Tracheal epithelial cell (primary cell): Measurements from ENCODE around the gene ZIK1. TPM values are rescaled to one million over a fixed set of nuclear protein-coding genes. Genes with fewer than 3 reads are reported as not detected.

Experiments used
- total RNA-seq: library from RNA; depleted of rRNA; stranded (reverse); fragments of >200 nt; gene quantifications from 2 replicates; pipeline ENCODE4 v1.2.1, GENCODE V29; 2014

Gene ZIK1
- 3.9 and 5.3 TPM in 2 replicates for total RNA-seq

GRCh38 chr19:57583521-57584416 lies at the start of gene ZIK1:
TSS of gene ZIK1 (plus strand) at chr19:57584145. CDS start at chr19:57584357, 212 bp downstream.

DNA sequence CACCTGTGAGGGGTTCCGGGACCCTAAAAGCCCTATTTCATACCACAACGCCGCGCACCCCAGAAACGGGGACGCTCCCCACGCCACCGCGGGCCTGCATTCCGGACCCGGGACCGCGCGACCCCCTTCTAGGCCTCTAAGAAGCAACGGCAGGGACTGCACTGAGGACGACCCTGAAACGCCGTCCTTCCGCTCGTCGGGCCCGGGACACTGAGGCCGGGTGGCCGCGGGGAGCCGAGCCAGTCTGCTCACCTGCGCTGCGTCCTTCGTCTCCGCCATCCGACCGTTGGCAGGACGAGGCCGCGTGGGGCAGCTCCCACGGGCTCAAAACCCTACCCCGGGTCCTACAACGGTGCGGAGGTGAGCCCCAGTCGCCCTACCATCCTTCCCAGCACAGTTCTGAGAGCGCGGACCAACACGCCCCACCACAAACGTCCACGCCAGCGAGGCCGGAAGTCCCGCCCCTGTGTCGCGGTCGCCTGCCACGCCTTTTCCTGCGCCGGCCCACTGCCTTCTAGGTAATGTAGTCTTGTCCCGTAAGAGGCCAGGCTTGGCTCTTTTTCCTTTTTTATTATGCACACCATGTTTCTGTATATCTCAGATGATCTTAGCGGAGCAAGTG lies 24.4 kb upstream of the ZIK1 start, which contains the start of gene ZNF550:
TSS of gene ZNF550 (minus strand) at position 460 of the 622 bp plus-strand sequence. CDS start at position 279, 181 bp downstream.

DNA sequence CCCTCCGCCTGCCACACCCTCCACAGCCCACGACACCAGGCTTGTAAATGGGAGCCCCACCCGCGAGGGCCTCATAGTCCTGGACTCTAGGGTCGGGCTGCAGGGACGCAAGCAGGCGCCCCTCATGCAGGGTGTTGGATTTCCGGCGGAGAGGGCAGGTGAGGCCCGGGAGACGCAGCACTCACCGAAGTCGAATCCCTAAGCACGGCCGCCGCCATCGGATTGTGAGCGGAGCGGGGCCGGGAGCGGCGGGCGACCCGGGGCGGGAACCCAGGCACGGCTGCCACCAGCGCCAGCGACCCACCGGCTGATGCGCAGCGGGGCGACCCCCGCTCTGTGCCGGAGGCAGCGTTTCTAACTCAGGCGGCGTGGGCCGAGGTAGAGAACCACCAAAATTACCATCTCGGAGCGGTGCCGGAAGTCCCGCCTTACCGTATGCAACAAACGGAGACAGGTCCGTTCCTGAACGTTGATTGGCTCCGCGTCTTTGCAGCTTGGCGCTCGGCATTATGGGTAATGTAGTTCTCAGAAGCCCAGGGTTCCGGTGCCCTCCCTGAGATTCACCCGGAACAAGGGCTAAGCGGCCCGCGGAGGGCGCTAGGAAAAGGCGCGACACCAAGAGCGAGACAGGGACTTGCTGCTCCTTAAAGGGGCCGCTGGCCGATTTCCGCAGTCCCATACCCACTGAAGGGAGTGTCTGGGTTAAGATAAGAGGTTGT lies 5.3 kb upstream of the ZIK1 start, which contains the start of gene ZNF416:
TSS of gene ZNF416 (minus strand) at position 425 of the 719 bp plus-strand sequence. CDS start at position 218, 207 bp downstream.

GRCh38 chr19:57599761-57600383 lies 15.9 kb downstream of the ZIK1 start, which contains the start of gene ZNF530:
TSS of gene ZNF530 (plus strand) at chr19:57599885. CDS start at chr19:57604346, 4,461 bp downstream.

DNA sequence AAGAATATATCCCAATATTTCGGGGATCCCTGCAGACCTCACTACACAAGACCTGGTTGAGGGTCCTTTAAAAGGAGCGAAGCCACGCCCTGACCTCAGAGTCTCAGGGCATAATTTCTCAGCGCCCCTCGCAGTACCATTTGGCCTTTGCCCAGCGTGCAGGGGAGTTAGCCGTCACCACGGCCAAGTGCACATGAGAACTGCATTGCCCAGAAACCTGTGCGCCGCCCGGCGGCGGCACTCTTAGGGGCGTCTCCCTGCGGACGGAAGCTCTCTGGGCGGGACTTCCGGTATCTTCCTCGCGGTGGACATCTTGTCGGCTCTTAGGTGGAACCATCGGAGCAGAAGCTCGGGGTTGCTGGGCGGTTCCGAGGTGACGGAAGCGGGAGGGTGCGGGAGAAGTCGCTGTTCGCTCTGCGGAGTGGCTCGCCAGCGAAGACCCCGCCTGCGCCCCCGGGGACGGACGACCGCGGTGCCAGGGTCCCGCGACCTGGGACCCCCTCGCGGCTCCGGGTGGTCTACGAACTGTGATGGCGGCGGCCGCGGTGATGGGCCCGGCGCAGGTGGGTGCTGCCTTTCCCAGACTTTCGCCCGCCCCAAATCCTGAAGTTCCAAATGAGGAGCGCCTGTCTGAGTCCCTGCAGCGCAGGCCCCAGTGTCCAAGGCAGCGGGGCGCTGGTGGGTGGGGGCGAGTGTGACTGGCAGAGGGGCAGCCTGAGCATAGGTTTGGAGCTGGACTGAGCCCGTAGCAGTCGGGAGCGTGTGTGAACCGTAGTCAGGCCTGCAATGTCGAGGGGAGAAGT lies 30.2 kb downstream of the ZIK1 start, which contains the start of gene ZNF134:
TSS of gene ZNF134 (plus strand) at position 302 of the 803 bp plus-strand sequence. CDS start 5,227 bp downstream, outside the sequence.

DNA sequence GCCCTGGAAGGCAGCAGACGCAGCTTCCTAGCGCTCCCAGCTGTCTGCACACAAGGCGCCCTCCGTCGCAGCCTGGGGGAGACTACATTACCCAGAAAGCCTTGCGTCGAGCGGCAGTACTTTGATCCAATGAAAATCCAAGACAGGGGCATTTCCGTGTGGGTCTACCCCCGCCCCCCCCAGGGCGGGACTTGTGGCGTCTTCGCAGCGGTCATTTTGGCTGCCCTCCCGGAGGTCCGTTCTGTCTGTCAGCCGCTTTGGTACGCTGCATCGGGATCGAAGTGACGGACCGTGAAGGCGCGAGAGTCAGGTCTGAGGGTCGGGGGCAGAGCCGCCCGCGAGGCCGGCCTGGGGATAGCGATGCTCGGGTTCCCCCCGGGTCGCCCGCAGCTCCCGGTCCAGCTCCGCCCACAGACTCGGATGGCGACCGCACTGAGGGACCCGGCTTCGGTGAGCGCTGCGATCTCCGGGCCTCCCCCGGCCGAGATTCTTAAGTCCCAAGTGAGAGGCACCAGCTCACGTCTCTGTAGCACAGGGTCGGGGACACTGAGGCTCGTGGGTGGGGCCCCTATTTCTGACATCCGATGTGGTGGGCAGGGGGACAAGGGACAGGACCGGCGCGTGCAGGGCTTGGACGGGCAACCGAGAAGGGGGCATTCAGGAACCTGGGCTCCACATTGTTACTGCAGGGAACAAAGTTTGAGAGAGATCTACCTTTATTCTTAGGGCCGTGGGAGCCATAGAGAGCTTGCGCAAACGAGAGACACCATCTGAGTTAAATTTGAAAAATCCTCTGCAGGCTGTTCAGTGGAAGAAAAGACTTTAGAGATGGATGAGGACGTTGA lies 49.3 kb downstream of the ZIK1 start, which contains the start of gene ZNF211:
TSS of gene ZNF211 (plus strand) at position 182 of the 845 bp plus-strand sequence. CDS start at position 361, 179 bp downstream.

Other genes starting within 250 kb of the ZIK1 start
- gene ZNF304, start 232.9 kb upstream of the ZIK1 start, total RNA-seq, result 8.9 and 10.9 TPM in 2 replicates
- gene TRAPPC2B, start 220.6 kb upstream of the ZIK1 start, total RNA-seq, result 13.0 and 18.3 TPM in 2 replicates
- 1.3 and 3.1 TPM in 2 replicates for gene ZNF547, start 220.6 kb upstream of the ZIK1 start, total RNA-seq
- gene ZNF548, start 194.3 kb upstream of the ZIK1 start, total RNA-seq, result 16.9 and 26.2 TPM in 2 replicates
- 6.8 and 8.0 TPM in 2 replicates for gene ZNF17, start 173.0 kb upstream of the ZIK1 start, total RNA-seq
- 15.3 and 20.0 TPM in 2 replicates for gene ZNF749, start 148.8 kb upstream of the ZIK1 start, total RNA-seq
- 0.21 and 0.24 TPM in 2 replicates for gene VN1R1, start 127.0 kb upstream of the ZIK1 start, total RNA-seq
- 13.7 and 14.1 TPM in 2 replicates for gene ZNF772, start 106.6 kb upstream of the ZIK1 start, total RNA-seq
- gene ZNF419, start 96.4 kb upstream of the ZIK1 start, total RNA-seq, result 12.3 and 20.5 TPM in 2 replicates
- 16.9 and 17.7 TPM in 2 replicates for gene ZNF773, start 84.2 kb upstream of the ZIK1 start, total RNA-seq
- gene ZNF549, start 56.8 kb upstream of the ZIK1 start, total RNA-seq, result 4.6 and 6.8 TPM in 2 replicates
- 7.0 and 8.2 TPM in 2 replicates for gene ZNF550, start 24.3 kb upstream of the ZIK1 start, total RNA-seq
- 4.3 and 6.0 TPM in 2 replicates for gene ZNF416, start 5.2 kb upstream of the ZIK1 start, total RNA-seq
- gene ZNF530, start 15.7 kb downstream of the ZIK1 start, total RNA-seq, result 2.1 and 3.1 TPM in 2 replicates
- gene ZNF134, start 30.1 kb downstream of the ZIK1 start, total RNA-seq, result 13.7 and 18.8 TPM in 2 replicates
- gene ZNF211, start 49.0 kb downstream of the ZIK1 start, total RNA-seq, result 11.1 and 11.9 TPM in 2 replicates
- 0.24 TPM in 1 of 2 replicates, not detected in the other for gene ZSCAN4, start 84.8 kb downstream of the ZIK1 start, total RNA-seq
- 8.1 and 8.2 TPM in 2 replicates for gene ZNF551, start 97.8 kb downstream of the ZIK1 start, total RNA-seq
- 0.64 and 1.4 TPM in 2 replicates for gene ZNF154, start 125.1 kb downstream of the ZIK1 start, total RNA-seq
- 4.1 and 4.3 TPM in 2 replicates for gene ZNF671, start 143.5 kb downstream of the ZIK1 start, total RNA-seq
- gene ZNF776, start 162.7 kb downstream of the ZIK1 start, total RNA-seq, result 8.7 TPM in 2 replicates
- gene ZNF586, start 185.5 kb downstream of the ZIK1 start, total RNA-seq, result 12.6 and 15.7 TPM in 2 replicates
- gene ZNF552, start 230.8 kb downstream of the ZIK1 start, total RNA-seq, result 4.3 and 6.7 TPM in 2 replicates
- 23.4 and 26.0 TPM in 2 replicates for gene ZNF587B, start 246.2 kb downstream of the ZIK1 start, total RNA-seq